H1 (cell line): ENCODE measurements around the gene MMP3. TPM values are rescaled to one million over a fixed set of nuclear protein-coding genes. Genes with fewer than 3 reads are reported as not detected.

Experiments
- CTCF ChIA-PET: fragments of 300-600 bp; sonication (Branson Sonifier 250); formaldehyde crosslinking; loops from one replicate; lab custom pipeline; 2021; ENCODE audit not compliant: partially characterized antibody; lab: Charles Lee
- POLR2A ChIA-PET: fragments of 300-600 bp; sonication (Branson Sonifier 250); formaldehyde crosslinking; loops from one replicate; lab custom pipeline; 2021; ENCODE audit warnings: inconsistent platforms; ENCODE audit not compliant: partially characterized antibody; lab: Charles Lee
- DNase-seq, 2 experiments: peaks; one replicate each; pipeline versions ENCODE4 v3.0.0 to v3.0.0-alpha.2; 2010 to 2022; ENCODE audit warnings: low spot score in 2 of 2, low read depth in 1 of 2, mixed read lengths in 1 of 2
- FAIRE-seq: peaks from 2 replicates; lab custom pipeline; 2011; peaks lifted over from hg19 to GRCh38; lab: Jason Lieb, UNC
- H2AFZ ChIP-seq: 2 replicates; pipeline ENCODE4 v1.8.1; 2012; ENCODE audit warnings: low read length, inconsistent platforms
- H2AK5ac ChIP-seq: 2 replicates; pipeline ENCODE4 v1.6.1; 2013; ENCODE audit warnings: low read depth, low read length
- H2BK120ac ChIP-seq: replicated peaks from 2 replicates; pipeline ENCODE3; 2013; ENCODE audit warnings: low read depth, low read length, inconsistent platforms
- H2BK12ac ChIP-seq: 2 replicates; pipeline ENCODE4 v1.6.1; 2013; ENCODE audit warnings: low read depth, low read length
- H2BK15ac ChIP-seq: 2 replicates; pipeline ENCODE4 v1.6.1; 2013; ENCODE audit warnings: low read length
- H2BK20ac ChIP-seq: 2 replicates; pipeline ENCODE4 v1.6.1; 2013; ENCODE audit warnings: low read length
- H2BK5ac ChIP-seq: 2 replicates; pipeline ENCODE4 v1.6.1; 2013; ENCODE audit warnings: low read depth, low read length
- H3K14ac ChIP-seq: 2 replicates; pipeline ENCODE4 v1.6.1; 2013; ENCODE audit warnings: inconsistent platforms; ENCODE audit not compliant: insufficient read length
- H3K18ac ChIP-seq: 2 replicates; pipeline ENCODE4 v1.6.1; 2013; ENCODE audit warnings: low read length; ENCODE audit errors: extremely low read depth
- H3K23ac ChIP-seq: 2 replicates; pipeline ENCODE4 v1.6.1; 2013; ENCODE audit warnings: inconsistent platforms; ENCODE audit not compliant: insufficient read length
- H3K23me2 ChIP-seq: 2 replicates; pipeline ENCODE4 v1.6.1; 2013; ENCODE audit warnings: low read depth, low read length
- H3K27ac ChIP-seq: 2 replicates; pipeline ENCODE4 v1.6.1; 2011; ENCODE audit warnings: low read depth, low read length, inconsistent platforms
- H3K27me3 ChIP-seq, 4 experiments: replicated peaks in 1 of 4; 1 replicate in 1 of 4; 2 replicates in 3 of 4; pipeline versions ENCODE4 v1.6.1 to v1.8.1; 2011 to 2013; ENCODE audit warnings: low read length in 3 of 4, mild to moderate bottlenecking in 3 of 4, inconsistent platforms in 2 of 4, mixed read lengths in 2 of 4, moderate library complexity in 1 of 4; ENCODE audit not compliant: control insufficient read depth in 3 of 4, insufficient read depth in 3 of 4; ENCODE audit errors: extremely low read depth in 1 of 4
- H3K36me3 ChIP-seq, 4 experiments: 2 replicates each; pipeline versions ENCODE4 v1.6.1 to v1.8.1; 2011 to 2013; ENCODE audit warnings: mild to moderate bottlenecking in 4 of 4, low read length in 3 of 4, moderate library complexity in 2 of 4, control low read depth in 1 of 4, inconsistent platforms in 1 of 4; ENCODE audit not compliant: insufficient read depth in 4 of 4, control insufficient read depth in 2 of 4
- H3K4ac ChIP-seq: replicated peaks from 2 replicates; pipeline ENCODE3; 2013; ENCODE audit warnings: low read length, low read depth, mixed read lengths, inconsistent platforms; ENCODE audit not compliant: insufficient read length
- H3K4me1 ChIP-seq, 4 experiments: replicated peaks in 1 of 4; 1 replicate in 1 of 4; 2 replicates in 3 of 4; pipeline versions ENCODE4 v1.6.1 to v1.8.1; 2011 to 2013; ENCODE audit warnings: low read length in 3 of 4, inconsistent platforms in 2 of 4, mixed read lengths in 1 of 4; ENCODE audit not compliant: insufficient read depth in 4 of 4, control insufficient read depth in 3 of 4
- H3K4me2 ChIP-seq, 2 experiments: 2 replicates each; pipeline versions ENCODE4 v1.6.1 to v1.8.1; 2011 to 2013; ENCODE audit warnings: low read depth in 2 of 2, low read length in 2 of 2, control low read depth in 1 of 2, inconsistent platforms in 1 of 2, mild to moderate bottlenecking in 1 of 2; ENCODE audit not compliant: insufficient read depth in 1 of 2
- H3K4me3 ChIP-seq, 4 experiments: fragments of 200-600, 300-600 bp in 1 of 4; sonication (generic), shearing (Covaris generic), sonication (Bioruptor Twin) in 1 of 4; 2 replicates each; pipeline versions ENCODE4 v1.5.1 to v1.8.1; 2011 to 2016; ENCODE audit warnings: low read length in 4 of 4, low read depth in 3 of 4, control low read depth in 2 of 4, inconsistent platforms in 2 of 4, mild to moderate bottlenecking in 2 of 4, mixed read lengths in 1 of 4, moderate library complexity in 1 of 4; ENCODE audit not compliant: insufficient read depth in 2 of 4; ENCODE audit errors: extremely low read depth in 1 of 4
- H3K56ac ChIP-seq: replicated peaks from 2 replicates; pipeline ENCODE3; 2013; ENCODE audit warnings: low read depth, mild to moderate bottlenecking, mixed read lengths, low read length, inconsistent platforms; ENCODE audit not compliant: insufficient read length
- H3K79me1 ChIP-seq: 2 replicates; pipeline ENCODE4 v1.6.1; 2013; ENCODE audit warnings: low read depth, low read length, control low read depth
- H3K79me2 ChIP-seq, 2 experiments: 2 replicates each; pipeline versions ENCODE4 v1.6.1 to v1.8.1; 2012 to 2013; ENCODE audit warnings: low read length in 2 of 2, mild to moderate bottlenecking in 2 of 2, inconsistent platforms in 1 of 2; ENCODE audit not compliant: insufficient read depth in 2 of 2, control insufficient read depth in 1 of 2
- H3K9ac ChIP-seq, 4 experiments: replicated peaks in 1 of 4; 1 replicate in 1 of 4; 2 replicates in 3 of 4; pipeline versions ENCODE4 v1.6.1 to v1.8.1; 2011 to 2013; ENCODE audit warnings: low read depth in 3 of 4, low read length in 3 of 4, control low read depth in 2 of 4, mild to moderate bottlenecking in 2 of 4, moderate library complexity in 2 of 4, inconsistent platforms in 1 of 4; ENCODE audit errors: extremely low read depth in 1 of 4
- H3K9me3 ChIP-seq, 2 experiments: 2 replicates each; pipeline versions ENCODE4 v1.6.1 to v1.8.1; 2012 to 2013; ENCODE audit warnings: mild to moderate bottlenecking in 2 of 2, moderate library complexity in 2 of 2, control low read depth in 1 of 2, inconsistent platforms in 1 of 2, low read depth in 1 of 2, low read length in 1 of 2, mixed read lengths in 1 of 2; ENCODE audit not compliant: insufficient read depth in 2 of 2
- H4K20me1 ChIP-seq, 2 experiments: replicated peaks in 1 of 2; 2 replicates each; pipeline versions ENCODE3 to v1.8.1; 2011 to 2013; ENCODE audit warnings: inconsistent platforms in 2 of 2, low read length in 2 of 2, mild to moderate bottlenecking in 1 of 2; ENCODE audit not compliant: insufficient read depth in 2 of 2, control insufficient read depth in 1 of 2
- H4K5ac ChIP-seq: 2 replicates; pipeline ENCODE4 v1.6.1; 2013; ENCODE audit warnings: low read length, low read depth, mixed read lengths, inconsistent platforms; ENCODE audit not compliant: insufficient read length
- H4K8ac ChIP-seq: 2 replicates; pipeline ENCODE4 v1.8.0; 2013; ENCODE audit warnings: mild to moderate bottlenecking, moderate library complexity, low read length, inconsistent platforms; ENCODE audit not compliant: insufficient read depth; ENCODE audit errors: extremely low read depth
- H4K91ac ChIP-seq: replicated peaks from 2 replicates; pipeline ENCODE3; 2013; ENCODE audit warnings: low read length, mixed read lengths, inconsistent platforms; ENCODE audit not compliant: insufficient read length
- ASH2L ChIP-seq: fragments of 200-600, 300-600 bp; sonication (generic); IDR thresholded peaks from one replicate; pipeline ENCODE4 v1.7.1; 2017; ENCODE audit warnings: low read length
- BCL11A ChIP-seq, 2 experiments: IDR thresholded peaks; one replicate each; pipeline ENCODE4 v1.6.1; 2011; ENCODE audit warnings: low read depth in 2 of 2, low read length in 2 of 2, mild to moderate bottlenecking in 2 of 2
- CHD2 ChIP-seq: IDR thresholded peaks from 2 replicates; pipeline ENCODE4 v1.6.1; 2012; ENCODE audit warnings: low read length, improper control_type of control experiment
- CREB1 ChIP-seq: IDR thresholded peaks from 2 replicates; pipeline ENCODE4 v1.6.1; 2012; ENCODE audit warnings: inconsistent platforms
- KDM5A ChIP-seq: fragments of 200-600 bp; IDR thresholded peaks from 2 replicates; pipeline ENCODE4 v1.7.1; 2012; ENCODE audit warnings: mild to moderate bottlenecking, low read length, inconsistent platforms, mixed read lengths
- NRF1 ChIP-seq: IDR thresholded peaks from 2 replicates; pipeline ENCODE4 v1.6.1; 2011; ENCODE audit warnings: mild to moderate bottlenecking, low read depth, low read length, improper control_type of control experiment
- PHF8 ChIP-seq: fragments of 200-600 bp; sonication (generic); conservative IDR thresholded peaks from 2 replicates; pipeline ENCODE4 v1.7.1; 2012; ENCODE audit warnings: low read depth, mild to moderate bottlenecking, inconsistent platforms, low read length, moderate library complexity
- POLR2A ChIP-seq, 2 experiments: IDR thresholded peaks; 1 replicate in 1 of 2; 2 replicates in 1 of 2; pipeline ENCODE4 v1.6.1; 2011; ENCODE audit warnings: low read depth in 2 of 2, low read length in 2 of 2, mild to moderate bottlenecking in 2 of 2; ENCODE audit errors: control extremely low read depth in 1 of 2
- RBBP5 ChIP-seq: IDR thresholded peaks from 2 replicates; pipeline ENCODE4 v1.7.1; 2012; ENCODE audit warnings: low read depth, mild to moderate bottlenecking, inconsistent platforms, low read length, moderate library complexity, borderline replicate concordance
- SIX5 ChIP-seq: IDR thresholded peaks from 2 replicates; pipeline ENCODE4 v1.6.1; 2011; ENCODE audit warnings: mild to moderate bottlenecking, low read depth, low read length
- SUZ12 ChIP-seq: fragments of 200-600 bp; sonication (generic); IDR thresholded peaks from 2 replicates; pipeline ENCODE4 v1.6.1; 2012; ENCODE audit warnings: mild to moderate bottlenecking, inconsistent platforms, low read length, moderate library complexity, mixed read lengths
- TEAD4 ChIP-seq: IDR thresholded peaks from 2 replicates; pipeline ENCODE4 v1.6.1; 2012; ENCODE audit warnings: low read depth, low read length, inconsistent platforms, mixed read lengths
- YY1 ChIP-seq: IDR thresholded peaks from 2 replicates; pipeline ENCODE4 v1.6.1; 2011; ENCODE audit warnings: low read depth, mild to moderate bottlenecking, low read length
- WGBS, 2 experiments: shearing (Covaris generic) in 1 of 2; methylation state at CpG; one replicate each; pipeline versions ENCODE4 v1.1.6 to v1.1.7; 2013 to 2015; ENCODE audit warnings: low lambda C conversion rate in 2 of 2, mixed read lengths in 2 of 2, inconsistent platforms in 1 of 2, low coverage in 1 of 2, missing lambda C conversion rate in 1 of 2; ENCODE audit not compliant: insufficient replicate concordance in 2 of 2, insufficient coverage in 1 of 2, insufficient read length in 1 of 2; ENCODE audit errors: extremely low coverage in 1 of 2, missing lambda C conversion rate in 1 of 2; 5-methylcytosine and 5-hydroxymethylcytosine counted together
- polyA plus RNA-seq, 7 experiments: library from polyadenylated mRNA; depleted of rRNA in 3 of 7; stranded (reverse) in 5 of 7; unstranded in 2 of 7; fragments of >200 nt in 5 of 7; fragments of 200-250 nt in 2 of 7; gene quantifications; 1 replicate in 5 of 7; 2 replicates in 1 of 7; 4 replicates in 1 of 7; pipeline versions ENCODE4 v1.2.1 to v1.2.3, GENCODE V29; 2011 to 2013; ENCODE audit warnings: missing spikeins in 2 of 7, mixed read lengths in 2 of 7
- total RNA-seq: library from RNA; stranded (reverse); fragmentation: NEBNext Ultra II Directional; extraction: Animal tissue kit (Norgen Biotek cat#: 25700); gene quantifications from 2 replicates; pipeline ENCODE4 v1.2.1, GENCODE V29; 2021
- TF ChIP-seq, protein P1 (sequence below): IDR thresholded peaks from 2 replicates; pipeline ENCODE4 v1.6.1; 2012; ENCODE audit warnings: inconsistent platforms
- TF ChIP-seq, protein P2 (sequence below): IDR thresholded peaks from 2 replicates; pipeline ENCODE4 v1.6.1; 2011; ENCODE audit warnings: low read depth, mild to moderate bottlenecking, low read length; ENCODE audit not compliant: insufficient read depth

Gene MMP3
- total and polyA plus RNA-seq, 2 of the 8 experiments (the other 6 are each of a cell fraction or from before 2014, with no cell fraction given), result not detected

DNA sequence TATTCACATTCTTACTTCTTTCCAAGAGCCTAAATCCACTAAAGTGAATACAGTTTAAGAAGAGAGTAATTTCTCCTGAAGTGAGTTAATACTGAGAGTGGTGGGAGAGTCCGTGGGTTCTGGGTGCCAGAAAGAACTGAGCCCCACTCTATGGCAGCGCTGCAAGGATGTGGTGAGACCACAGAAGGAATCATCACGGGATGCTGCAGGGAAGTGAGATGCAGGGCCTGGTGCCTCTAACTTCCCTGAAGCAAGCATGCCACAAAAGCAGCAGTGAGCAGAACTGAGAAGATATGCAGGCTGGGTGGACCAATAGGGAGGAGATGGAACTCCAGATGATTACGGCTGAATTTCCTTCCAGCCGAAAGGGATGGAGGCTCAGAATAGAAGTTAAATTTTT lies 36.4 kb upstream of the MMP3 start:
- no peak overlapping the region for H2AFZ ChIP-seq
- H3K9me3 ChIP-seq, result no peaks in the 10 kb centered on the region
- POLR2A ChIA-PET, result no interaction called here
- H2AK5ac ChIP-seq, result no peak overlapping the region
- no peaks in the 10 kb centered on the region for H3K36me3 ChIP-seq
- H4K91ac ChIP-seq, result no peak overlapping the region
- no peak overlapping the region for H3K23ac ChIP-seq
- no peak overlapping the region for H3K4me2 ChIP-seq
- FAIRE-seq (no peak), DNase-seq (no peak)
- no peak overlapping the region for H3K4me3 ChIP-seq
- no peak overlapping the region for H3K56ac ChIP-seq
- no peak overlapping the region for H2BK120ac ChIP-seq
- H4K20me1 ChIP-seq, result no peaks in the 10 kb centered on the region
- no peak overlapping the region for H2BK15ac ChIP-seq
- H3K27me3 ChIP-seq, result no peaks in the 10 kb centered on the region
- H2BK12ac ChIP-seq, result no peak overlapping the region
- H3K27ac ChIP-seq, result no peak overlapping the region
- no peak overlapping the region for H2BK20ac ChIP-seq
- H2BK5ac ChIP-seq, result no peak overlapping the region
- no peaks in the 10 kb centered on the region for H3K79me2 ChIP-seq
- CTCF ChIA-PET, result no interaction called here
- H4K5ac ChIP-seq, result no peak overlapping the region
- 91% methylated on average over 5 of the region's 5 CpGs; no CpG with 5 or more reads in 1 of the 2 experiments for WGBS, 2 experiments
- H4K8ac ChIP-seq, result no peak overlapping the region
- H3K18ac ChIP-seq, result no peak overlapping the region
- no peak overlapping the region for H3K9ac ChIP-seq
- H3K79me1 ChIP-seq, result no peaks in the 10 kb centered on the region
- no peak overlapping the region for H3K14ac ChIP-seq
- H3K4me1 ChIP-seq, result no peaks in the 10 kb centered on the region
- no peak overlapping the region for H3K4ac ChIP-seq
- H3K23me2 ChIP-seq, result no peaks in the 10 kb centered on the region
- TF ChIP-seq CHD2, result no peak
- TF ChIP-seq BCL11A (IDR thresholded peaks at IDR 0.05; ENCODE audit: low read depth in 2 of 2, low read length in 2 of 2), result no peak
- no peak for TF ChIP-seq TEAD4
- TF ChIP-seq NRF1, result no peak
- TF ChIP-seq, protein P1, sequence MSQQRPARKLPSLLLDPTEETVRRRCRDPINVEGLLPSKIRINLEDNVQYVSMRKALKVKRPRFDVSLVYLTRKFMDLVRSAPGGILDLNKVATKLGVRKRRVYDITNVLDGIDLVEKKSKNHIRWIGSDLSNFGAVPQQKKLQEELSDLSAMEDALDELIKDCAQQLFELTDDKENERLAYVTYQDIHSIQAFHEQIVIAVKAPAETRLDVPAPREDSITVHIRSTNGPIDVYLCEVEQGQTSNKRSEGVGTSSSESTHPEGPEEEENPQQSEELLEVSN, result no peak
- no peak for TF ChIP-seq SUZ12
- no peak for TF ChIP-seq CREB1
- TF ChIP-seq YY1, result no peak
- TF ChIP-seq KDM5A, result no peak
- TF ChIP-seq, protein P2, sequence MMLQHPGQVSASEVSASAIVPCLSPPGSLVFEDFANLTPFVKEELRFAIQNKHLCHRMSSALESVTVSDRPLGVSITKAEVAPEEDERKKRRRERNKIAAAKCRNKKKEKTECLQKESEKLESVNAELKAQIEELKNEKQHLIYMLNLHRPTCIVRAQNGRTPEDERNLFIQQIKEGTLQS, result no peak
- no peak for TF ChIP-seq RBBP5
- TF ChIP-seq SIX5, result no peak
- no peak for TF ChIP-seq POLR2A (IDR thresholded peaks at IDR 0.05; ENCODE audit: control extremely low read depth in 1 of 2, low read depth in 2 of 2, low read length in 2 of 2)
- no peak for TF ChIP-seq PHF8
- TF ChIP-seq ASH2L, result no peak
